NCI-H2081 treated with DMSO at 0.1 percent for 48 hours (cell line): ENCODE measurements around the gene FBXL3.
"Not testable (repeated sequence)": the region's sequence is repeated elsewhere in the genome, so short reads cannot be mapped to it uniquely, and the experiment has no call there.

Experiments
- DNase-seq: peaks from one replicate; lab custom pipeline; 2025; lab: John Stamatoyannopoulos, UW

The FBXL3 gene

DNA sequence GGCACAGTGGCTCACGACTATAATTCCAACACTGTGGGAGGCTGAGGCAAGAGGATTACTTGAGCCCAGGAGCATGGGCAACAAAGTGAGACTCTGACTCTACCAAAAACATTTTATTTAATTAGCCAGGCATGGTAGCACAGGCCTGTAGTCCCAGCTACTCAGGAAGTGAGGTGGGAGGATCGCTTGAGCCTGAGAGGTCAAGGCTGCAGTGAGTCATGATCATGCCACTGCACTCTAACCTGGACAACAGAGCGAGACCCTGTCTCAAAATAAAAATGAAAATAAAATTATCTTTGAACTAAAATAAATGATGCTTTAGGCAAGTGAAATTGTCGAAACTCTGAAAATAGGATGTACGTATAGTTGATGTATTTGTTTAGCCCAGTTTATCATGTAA, 43.3 kb downstream of the FBXL3 start:
- DNase-seq = no peak

DNA sequence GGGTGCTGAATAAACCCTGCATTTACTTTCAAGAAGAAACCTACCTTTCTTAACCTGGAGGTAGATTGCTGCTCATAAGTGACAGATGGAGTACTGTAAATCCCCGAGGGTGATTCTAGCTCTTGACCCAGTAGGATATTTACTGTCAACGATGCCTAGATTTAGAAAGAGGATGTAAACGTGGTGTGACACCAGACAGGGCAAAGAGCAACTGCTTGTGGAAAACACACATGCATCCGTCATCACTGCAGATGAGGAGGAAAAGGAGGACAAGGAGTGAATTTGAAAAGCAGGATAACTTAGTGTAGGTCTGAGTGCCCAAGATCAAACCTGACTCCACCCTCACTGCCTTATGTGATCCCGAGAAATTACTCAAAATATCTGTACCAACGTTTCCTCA, 44.9 kb downstream of the FBXL3 start:
- no peak for DNase-seq

DNA sequence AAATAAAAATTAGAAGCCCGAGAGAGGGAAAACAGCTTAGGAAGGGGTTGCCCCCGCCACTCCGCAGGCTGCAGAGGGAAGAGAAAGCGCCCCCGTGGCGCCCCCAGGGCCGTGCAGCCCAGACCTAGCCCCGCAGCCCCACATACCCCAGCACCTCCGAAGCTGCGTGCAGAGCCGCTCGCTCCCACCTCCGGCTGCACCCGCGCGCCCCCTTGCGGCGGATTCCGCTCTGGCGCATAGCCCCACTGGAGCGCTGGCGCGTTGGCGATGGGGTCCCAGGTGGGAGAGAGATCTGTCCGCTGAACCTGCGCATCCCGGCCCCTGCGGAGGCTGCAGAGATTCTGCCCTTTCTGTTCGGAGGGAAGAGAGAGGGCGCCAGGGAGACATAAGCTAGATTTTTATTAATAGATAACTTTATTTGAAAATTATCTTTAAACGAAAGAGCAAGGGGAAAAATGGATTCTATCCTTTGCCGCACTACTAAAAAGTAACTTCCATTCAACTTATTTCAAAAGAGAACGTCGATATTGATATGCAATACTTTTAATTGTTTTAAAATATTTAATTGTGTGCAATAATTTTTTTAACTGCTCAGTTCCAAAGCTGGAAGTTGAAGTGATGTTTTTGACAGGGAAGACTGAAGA, 46.8 kb downstream of the FBXL3 start:
- no peak for DNase-seq

DNA sequence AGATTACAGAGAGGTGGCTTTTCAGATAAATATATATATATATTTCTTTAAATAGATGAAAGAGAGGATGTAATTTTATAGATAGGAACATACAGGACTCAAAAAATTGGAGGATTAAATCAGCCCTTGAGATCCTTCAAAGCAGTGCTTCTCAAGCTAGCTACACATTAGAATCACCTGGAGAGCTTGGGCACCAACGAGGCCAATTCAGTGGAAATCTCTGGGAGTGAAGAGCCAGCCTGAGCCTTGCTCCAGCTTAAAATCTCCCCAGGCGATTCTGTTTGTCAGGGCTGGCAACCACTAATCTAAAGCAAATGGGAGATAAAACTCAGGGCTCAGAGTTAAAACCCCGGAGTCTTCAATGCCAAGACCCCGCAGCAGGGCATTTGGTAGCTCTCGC, 50.0 kb downstream of the FBXL3 start:
- DNase-seq = no peak

DNA sequence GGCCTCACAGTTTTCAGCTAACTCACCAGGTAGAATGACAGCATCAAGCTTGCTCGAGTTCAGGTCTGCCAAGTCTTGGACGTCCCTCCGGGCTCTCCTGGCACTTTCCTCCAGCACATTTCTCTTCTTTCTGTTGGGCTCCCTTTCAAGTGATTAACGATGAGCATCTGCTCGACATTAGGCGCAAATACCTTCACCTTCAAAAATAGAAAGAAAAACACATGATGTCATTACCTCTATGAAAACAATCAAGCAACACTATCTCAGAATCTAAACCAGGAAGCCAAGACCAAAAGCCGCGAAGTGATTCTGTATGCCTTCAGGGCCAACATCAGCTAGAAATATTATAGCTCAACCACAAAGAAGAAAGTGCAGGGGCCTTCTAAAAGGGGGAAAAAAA, 50.5 kb downstream of the FBXL3 start:
- no peak for DNase-seq

DNA sequence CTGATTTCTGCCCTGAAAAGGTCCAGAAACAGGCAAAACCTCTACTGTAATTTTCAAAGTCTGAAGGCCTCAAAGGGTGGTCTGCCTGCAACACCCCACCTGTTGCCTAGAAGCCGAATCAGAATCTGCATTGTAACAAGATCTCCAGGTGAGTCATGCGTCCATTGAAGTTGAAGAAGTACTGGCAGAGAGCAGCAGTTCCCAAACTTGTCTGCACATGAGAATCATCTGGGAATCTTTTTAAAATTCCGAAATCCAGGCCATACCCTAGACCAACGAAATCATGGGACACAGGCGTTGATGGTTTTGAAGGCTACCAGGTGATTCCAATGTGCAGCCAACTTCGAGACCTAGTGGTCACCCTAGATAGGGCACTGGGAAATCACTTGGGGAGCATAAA, 51.1 kb downstream of the FBXL3 start:
- DNase-seq = no peak

DNA sequence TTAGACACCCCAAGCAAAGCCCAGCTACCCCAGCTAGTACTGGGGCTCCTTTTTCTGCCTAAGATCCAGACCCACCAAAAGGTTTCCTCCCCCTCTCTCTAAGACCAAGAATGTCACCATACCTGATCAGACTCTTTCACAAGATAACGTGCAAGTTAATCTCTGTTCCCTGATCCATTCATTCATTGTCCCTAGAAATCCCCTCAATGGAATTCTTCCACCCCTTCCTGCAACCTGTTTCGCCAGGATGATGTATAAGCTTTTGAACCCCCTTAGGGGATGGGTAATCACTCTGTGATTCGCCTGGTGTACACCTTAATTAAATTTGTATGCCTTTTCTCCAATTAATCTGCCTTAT, 52.4 kb downstream of the FBXL3 start:
- no peak for DNase-seq

DNA sequence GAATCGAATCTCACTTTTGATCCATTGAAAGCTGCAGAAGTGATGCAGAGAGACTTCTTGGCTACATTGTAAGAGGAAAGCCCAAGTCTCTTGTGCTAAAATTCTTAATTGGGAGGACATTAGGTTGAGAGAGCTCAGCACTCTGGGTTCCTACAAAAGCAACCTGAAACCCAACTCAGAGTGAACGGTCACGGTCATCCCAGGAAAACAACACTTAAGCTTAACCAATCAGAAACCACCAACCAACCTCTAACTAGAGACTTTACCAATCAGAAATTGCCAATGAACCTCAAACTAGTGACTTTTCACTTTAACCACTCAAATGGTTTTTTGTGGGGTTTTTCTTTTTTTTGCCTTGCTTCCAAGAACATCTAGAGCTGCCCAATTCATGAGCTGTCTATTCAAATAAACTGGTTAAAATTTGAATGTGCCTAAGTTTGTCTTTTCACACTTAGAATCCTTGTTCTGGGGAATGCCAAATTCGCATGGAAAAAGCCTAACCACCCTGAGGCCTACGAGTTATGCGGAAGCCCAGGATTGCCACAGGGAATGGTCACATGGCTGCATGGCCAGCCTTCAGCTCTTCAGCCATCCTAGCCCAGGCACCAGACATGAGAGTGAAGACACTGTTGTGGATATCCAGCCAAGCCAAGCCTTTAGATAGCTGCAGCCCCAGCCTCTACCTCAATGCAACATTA, 52.9 kb downstream of the FBXL3 start:
- DNase-seq = no peak

DNA sequence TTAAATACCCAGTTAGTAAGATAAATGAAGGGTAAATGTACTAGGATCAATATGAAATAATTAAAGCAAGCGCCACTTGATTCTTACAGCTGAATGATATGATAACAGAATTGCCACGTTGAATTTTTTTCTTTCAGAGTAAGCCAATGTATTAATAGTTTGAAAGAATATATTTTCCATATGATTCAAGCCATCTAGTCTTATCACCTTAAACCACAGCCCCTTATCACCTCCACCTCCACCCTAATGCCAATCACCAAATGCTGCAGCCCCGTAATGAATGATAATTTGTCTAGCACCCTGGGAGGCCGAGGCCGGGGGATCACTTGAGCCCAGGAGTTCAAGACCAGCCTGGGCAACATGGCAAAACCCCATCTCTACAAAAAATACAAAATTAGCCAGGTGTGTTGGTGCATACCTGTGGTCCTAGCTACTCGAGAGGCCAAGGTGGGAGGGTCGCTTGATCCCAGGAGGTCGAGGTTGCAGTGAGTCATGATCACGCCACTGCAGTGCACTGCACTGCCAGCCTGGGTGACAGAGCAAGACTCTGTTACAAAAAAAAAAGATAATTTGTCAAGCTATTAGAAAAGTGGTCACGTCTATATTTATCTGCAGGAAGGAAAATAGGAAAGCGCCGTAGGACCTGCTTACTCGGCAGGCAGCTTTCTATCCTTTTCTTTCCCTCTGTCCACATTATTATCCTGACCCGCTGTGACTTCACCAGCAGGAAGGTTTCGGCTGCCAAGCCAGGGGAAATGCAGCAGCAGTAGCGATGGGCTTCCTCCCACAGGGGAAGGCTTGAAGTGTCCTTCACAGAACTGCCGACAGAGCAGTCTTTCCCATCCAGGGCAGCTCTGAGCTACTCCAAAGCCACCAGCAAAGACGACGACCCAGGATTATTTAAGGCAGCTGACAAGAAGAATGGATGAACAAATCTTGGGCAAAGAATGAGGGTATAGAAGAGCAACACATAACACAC, 54.8 kb downstream of the FBXL3 start:
- no peak for DNase-seq

DNA sequence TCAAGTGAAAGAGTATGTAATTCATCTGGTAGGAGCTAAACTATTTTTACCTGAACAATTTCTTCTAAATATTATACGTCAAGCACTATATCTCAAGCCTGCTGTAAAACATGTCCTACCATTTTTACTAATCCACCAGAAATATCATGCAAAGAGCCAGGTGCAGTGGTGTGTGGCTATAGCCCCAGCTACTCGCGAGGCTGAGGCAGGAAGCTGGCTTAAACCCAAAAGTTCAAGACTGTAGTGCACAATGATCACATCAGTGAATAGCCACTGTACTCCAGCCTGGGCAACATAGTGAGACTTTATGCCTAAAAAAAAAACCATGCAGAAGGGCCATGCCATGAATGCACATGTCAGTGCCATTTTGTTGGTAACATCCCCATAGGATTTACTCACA, 55.7 kb downstream of the FBXL3 start:
- DNase-seq = no peak

DNA sequence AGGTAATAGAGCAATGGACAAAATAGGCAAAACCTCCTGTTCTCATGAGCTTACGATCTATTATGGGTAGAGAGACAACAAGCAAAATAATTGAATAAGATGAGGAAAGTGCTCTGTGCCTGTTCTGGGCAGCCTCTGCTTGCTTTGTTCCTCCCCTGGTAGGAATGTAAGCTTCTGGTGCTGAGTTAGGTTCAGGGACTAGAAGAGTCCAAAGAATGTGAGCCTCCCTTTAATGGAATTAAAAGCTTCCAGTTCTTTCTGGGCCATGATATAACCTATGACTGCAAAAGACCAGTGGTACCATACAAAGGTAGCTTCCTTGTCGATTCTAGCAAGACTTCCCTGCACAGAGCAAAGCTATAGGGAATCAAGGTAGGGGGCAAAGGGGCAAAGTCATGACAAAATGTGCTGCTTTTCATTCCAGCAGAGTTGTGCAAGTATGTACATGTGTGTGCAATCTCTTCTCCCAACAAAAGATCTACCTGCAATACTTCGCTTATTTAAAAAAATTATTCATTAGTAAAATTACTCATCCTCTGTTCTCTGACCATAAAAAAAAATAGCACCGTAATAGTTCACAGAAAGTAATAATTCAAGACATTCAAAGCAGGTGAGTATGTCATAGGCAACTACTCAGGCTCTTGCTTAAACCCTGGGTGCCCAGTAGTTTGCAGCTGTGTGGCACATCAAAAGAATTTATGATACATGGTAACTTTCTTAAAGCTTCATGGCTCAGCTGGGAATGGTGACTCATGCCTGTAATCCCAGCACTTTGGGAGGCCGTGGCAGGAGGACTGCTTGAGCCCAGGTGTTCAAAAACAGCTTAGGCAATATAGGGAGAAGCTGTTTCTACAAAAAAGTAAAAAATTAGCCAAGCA, 57.2 kb downstream of the FBXL3 start:
- DNase-seq = no peak

DNA sequence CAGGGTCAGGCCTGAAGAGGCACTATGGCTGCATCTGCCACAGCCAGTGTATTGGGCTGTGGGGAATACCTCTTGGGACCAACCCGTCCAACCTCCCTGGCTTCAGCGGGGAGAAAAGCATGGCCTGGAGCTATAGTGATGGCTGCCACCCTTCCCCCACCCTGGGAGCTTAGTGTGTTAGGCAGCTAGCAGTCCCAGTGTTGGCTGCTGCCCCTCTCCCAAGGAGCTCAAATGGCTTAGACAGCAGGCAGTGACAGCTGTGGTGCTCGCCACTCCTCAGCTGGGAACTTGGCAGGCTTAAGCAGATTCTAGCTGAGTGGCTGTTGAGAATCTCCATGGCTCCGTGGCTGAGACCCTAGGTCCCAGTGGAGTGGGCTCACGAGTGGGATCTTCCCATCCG, 58.9 kb downstream of the FBXL3 start:
- DNase-seq = no peak

DNA sequence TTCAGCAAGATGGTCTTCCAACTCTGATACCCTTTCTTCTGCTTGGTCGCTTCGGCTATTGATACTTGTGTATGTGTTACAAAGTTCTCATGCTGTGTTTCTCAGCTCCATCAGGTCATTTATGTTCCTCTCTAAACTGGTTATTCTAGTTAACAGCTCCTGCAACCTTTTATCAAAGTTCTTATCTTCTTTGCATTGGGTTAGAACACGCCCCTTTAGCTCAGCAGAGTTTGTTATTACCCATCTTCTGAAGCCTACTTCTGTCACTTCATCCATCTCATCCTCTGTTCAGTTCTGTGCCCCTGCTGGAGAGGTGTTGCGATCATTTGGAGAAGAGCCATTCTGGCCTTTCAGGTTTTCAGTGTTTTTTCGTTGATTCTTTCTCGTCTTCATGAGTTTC, 59.9 kb downstream of the FBXL3 start:
- DNase-seq = no peak

DNA sequence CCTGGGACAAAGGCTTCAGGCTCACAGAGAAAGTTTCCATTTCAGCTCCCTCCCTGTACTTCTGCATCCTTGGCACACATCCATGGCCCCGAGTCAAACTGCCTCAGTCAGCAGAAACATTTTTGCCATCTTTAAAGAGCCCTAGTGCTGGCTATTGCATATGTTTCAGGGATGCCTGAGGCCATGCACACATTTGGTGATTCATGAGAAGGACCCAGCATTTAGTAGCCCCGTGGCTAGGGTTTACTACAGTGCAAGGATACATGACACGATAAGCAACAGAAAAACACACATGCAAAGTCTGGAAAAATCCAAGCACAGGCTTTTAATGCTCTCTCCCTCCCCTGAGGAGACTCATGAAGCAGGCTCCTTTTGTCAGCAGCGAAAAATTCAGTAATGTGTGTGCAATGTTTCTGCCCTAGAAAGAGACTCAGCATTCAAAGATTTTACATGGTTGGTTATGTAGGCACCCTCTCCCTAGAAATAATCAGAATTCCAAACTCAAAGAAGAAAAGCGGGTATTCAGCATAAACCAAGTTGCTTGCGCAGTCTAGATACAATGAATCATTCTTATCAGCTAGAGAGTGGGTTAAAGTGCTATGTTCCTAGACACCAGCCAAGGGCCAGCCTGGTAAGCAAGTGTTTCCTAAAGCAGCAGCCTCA, 61.1 kb downstream of the FBXL3 start:
- DNase-seq = no peak

DNA sequence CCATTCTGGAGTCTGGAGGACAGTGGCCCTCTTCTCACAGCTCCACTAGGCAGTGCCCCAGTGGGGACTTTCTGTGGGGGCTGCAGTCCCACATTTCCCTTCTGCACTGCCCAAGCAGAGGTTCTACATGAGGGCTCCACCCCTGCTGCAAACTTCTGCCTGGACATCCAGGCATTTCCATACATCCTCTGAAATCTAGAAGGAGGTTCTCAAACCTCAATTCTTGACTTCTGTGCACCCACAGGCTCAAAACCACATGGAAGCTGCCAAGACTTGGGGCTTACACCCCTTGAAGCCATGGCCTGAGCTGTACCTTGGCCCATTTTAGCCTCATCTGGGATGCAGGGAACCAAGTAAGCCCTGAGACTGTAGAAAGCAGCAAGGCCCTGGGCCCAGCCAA, 67.2 kb downstream of the FBXL3 start:
- DNase-seq = not testable (repeated sequence)

DNA sequence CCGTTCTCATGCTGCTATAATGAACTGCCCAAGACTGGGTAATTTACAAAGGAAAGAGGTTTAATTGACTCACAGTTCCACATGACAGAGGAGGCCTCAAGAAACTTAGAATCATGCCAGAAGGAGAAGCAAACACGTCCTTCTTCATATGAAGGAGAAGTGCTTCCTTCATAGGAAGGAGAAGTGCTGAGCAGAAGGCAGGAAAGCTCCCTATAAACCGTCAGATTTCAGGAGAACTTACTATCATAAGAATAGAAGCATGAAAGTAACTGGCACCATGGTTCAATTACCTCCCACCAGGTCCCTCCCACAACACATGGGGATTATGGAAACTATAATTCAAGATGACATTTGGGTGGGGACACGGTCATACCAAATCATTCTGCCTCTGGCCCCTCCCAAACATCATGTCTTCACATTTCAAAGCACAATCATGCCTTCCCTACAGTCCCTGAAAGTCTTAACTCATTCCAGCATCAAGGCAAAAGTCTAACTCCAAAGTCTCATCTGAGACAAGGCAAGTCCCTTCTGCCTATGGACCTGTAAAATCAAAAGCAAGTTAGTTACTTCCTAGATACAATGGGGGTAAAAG, 68.0 kb downstream of the FBXL3 start:
- no peak for DNase-seq

DNA sequence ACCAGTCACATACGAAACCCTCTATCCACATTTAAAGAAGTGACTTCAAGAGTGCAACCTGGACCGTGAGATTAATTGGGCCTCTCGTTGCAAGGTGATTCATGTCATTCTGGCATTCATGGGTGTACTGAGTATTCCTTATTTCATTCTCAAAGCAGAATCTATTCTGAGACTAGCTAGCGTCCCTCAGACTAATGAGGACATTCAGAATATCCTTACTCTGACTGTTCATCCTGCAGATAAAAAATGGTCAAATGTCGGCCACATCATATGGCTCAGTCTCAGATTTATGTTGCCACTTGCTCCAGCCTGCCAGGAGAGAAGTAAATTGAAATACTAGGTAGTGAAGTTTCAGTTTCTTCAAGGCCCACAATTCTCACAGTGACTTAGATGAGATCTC, 71.3 kb downstream of the FBXL3 start:
- no peak for DNase-seq
